SK-N-SH (cell line): ENCODE measurements around the gene DEGS1. TPM values are rescaled to one million over a fixed set of nuclear protein-coding genes. Genes with fewer than 3 reads are reported as not detected.

Experiments
- CTCF ChIA-PET: fragments of 300-600, 350-600 bp; formaldehyde crosslinking; extraction: SDS; loops from one replicate; lab custom pipeline; 2021; lab: Yijun Ruan, JAX
- POLR2A ChIA-PET: fragments of 350-600 bp; sonication (Branson Sonifier 250); formaldehyde crosslinking; extraction: SDS; loops from one replicate; lab custom pipeline; 2020; ENCODE audit warnings: antibody characterized with exemption, inconsistent platforms; lab: Yijun Ruan, JAX
- DNase-seq: peaks from one replicate; pipeline ENCODE4 v3.0.0; 2012
- H2AFZ ChIP-seq: fragments of 200-600 bp; sonication (generic); 2 replicates; pipeline ENCODE4 v1.8.1; 2016; ENCODE audit warnings: antibody characterized with exemption, mild to moderate bottlenecking, low read depth
- H3F3A ChIP-seq: fragments of 200-600 bp; sonication (generic); replicated peaks from 2 replicates; pipeline ENCODE3; 2016; ENCODE audit warnings: antibody characterized with exemption, mild to moderate bottlenecking; ENCODE audit not compliant: insufficient read depth
- H3K27ac ChIP-seq, 2 experiments: fragments of 200-500 bp in 1 of 2; fragments of 200-600 bp in 1 of 2; sonication (Bioruptor generic) in 1 of 2; sonication (generic), shearing (Covaris generic) in 1 of 2; 2 replicates each; pipeline versions ENCODE4 v1.5.1 to v1.6.1; 2014 to 2016; ENCODE audit warnings: low read depth in 2 of 2, inconsistent platforms in 1 of 2, low read length in 1 of 2, mild to moderate bottlenecking in 1 of 2, mixed read lengths in 1 of 2
- H3K27me3 ChIP-seq: fragments of 200-600 bp; sonication (generic), shearing (Covaris generic); 2 replicates; pipeline ENCODE4 v1.6.1; 2016; ENCODE audit warnings: mixed run types; ENCODE audit not compliant: insufficient read depth
- H3K36me3 ChIP-seq, 2 experiments: fragments of 200-500 bp in 1 of 2; fragments of 200-600 bp in 1 of 2; sonication (Bioruptor generic) in 1 of 2; sonication (generic) in 1 of 2; replicated peaks in 1 of 2; 2 replicates each; pipeline versions ENCODE3 to v1.5.1; 2014 to 2016; ENCODE audit warnings: low read length in 1 of 2, mild to moderate bottlenecking in 1 of 2; ENCODE audit not compliant: insufficient read depth in 2 of 2, control insufficient read depth in 1 of 2
- H3K4me1 ChIP-seq, 2 experiments: fragments of 200-500 bp in 1 of 2; fragments of 200-600 bp in 1 of 2; sonication (Bioruptor generic) in 1 of 2; sonication (generic), shearing (Covaris generic) in 1 of 2; 2 replicates each; pipeline versions ENCODE4 v1.5.1 to v1.6.1; 2014 to 2016; ENCODE audit warnings: low read depth in 1 of 2, low read length in 1 of 2, mixed run types in 1 of 2; ENCODE audit not compliant: insufficient read depth in 2 of 2, control insufficient read depth in 1 of 2
- H3K4me2 ChIP-seq: fragments of 200-600 bp; sonication (generic), shearing (Covaris generic); 2 replicates; pipeline ENCODE4 v1.6.1; 2017; ENCODE audit warnings: mixed run types
- H3K4me3 ChIP-seq, 2 experiments: fragments of 200-500 bp in 1 of 2; fragments of 200-600 bp in 1 of 2; sonication (Bioruptor generic) in 1 of 2; sonication (generic), shearing (Covaris generic) in 1 of 2; 2 replicates each; pipeline versions ENCODE4 v1.5.1 to v1.8.1; 2014 to 2016; ENCODE audit warnings: low read depth in 2 of 2, inconsistent platforms in 1 of 2, low read length in 1 of 2, mild to moderate bottlenecking in 1 of 2, mixed read lengths in 1 of 2, moderate library complexity in 1 of 2
- H3K79me2 ChIP-seq: fragments of 200-600 bp; sonication (generic); 2 replicates; pipeline ENCODE4 v1.8.1; 2017; ENCODE audit warnings: mild to moderate bottlenecking; ENCODE audit not compliant: insufficient read depth
- H3K9ac ChIP-seq: fragments of 200-600 bp; sonication (generic); 2 replicates; pipeline ENCODE4 v1.6.1; 2017; ENCODE audit warnings: mixed run types
- H3K9me2 ChIP-seq: fragments of 200-600 bp; sonication (generic); 2 replicates; pipeline ENCODE4 v1.6.1; 2017; ENCODE audit warnings: mixed run types
- H3K9me3 ChIP-seq: fragments of 200-600 bp; sonication (generic); 2 replicates; pipeline ENCODE4 v1.6.1; 2017; ENCODE audit warnings: mixed run types, mild to moderate bottlenecking, moderate library complexity
- H4K20me1 ChIP-seq: fragments of 200-600 bp; sonication (generic); 2 replicates; pipeline ENCODE4 v1.6.1; 2017; ENCODE audit warnings: mild to moderate bottlenecking, mixed run types; ENCODE audit not compliant: insufficient read depth
- CHD2 ChIP-seq: fragments of 150-350 bp; IDR thresholded peaks from 2 replicates; pipeline ENCODE4 v1.6.1; 2018; ENCODE audit warnings: low read length; ENCODE audit not compliant: partially characterized antibody
- CTCF ChIP-seq: fragments of 200-600 bp; sonication (generic); IDR thresholded peaks from 2 replicates; pipeline ENCODE4 v1.6.1; 2017; ENCODE audit warnings: antibody characterized with exemption, mild to moderate bottlenecking, moderate library complexity
- EP300 ChIP-seq, 2 experiments: IDR thresholded peaks; 2 replicates each; pipeline versions ENCODE4 v1.4.0 to v1.6.1; 2012; ENCODE audit warnings: borderline replicate concordance in 1 of 2, low read depth in 1 of 2, low read length in 1 of 2
- FOXJ3 ChIP-seq: sonication (generic); formaldehyde crosslinking; IDR thresholded peaks from 2 replicates; pipeline ENCODE4 v1.5.1; 2020; ENCODE audit warnings: mild to moderate bottlenecking, missing genetic modification reagents
- PBX3 ChIP-seq: IDR thresholded peaks from 2 replicates; pipeline ENCODE4; 2012
- RXRA ChIP-seq: IDR thresholded peaks from 2 replicates; pipeline ENCODE4 v1.4.0; 2012; ENCODE audit warnings: low read depth, mild to moderate bottlenecking, borderline replicate concordance
- SMC3 ChIP-seq: IDR thresholded peaks from 2 replicates; pipeline ENCODE4 v1.6.1; 2012; ENCODE audit warnings: low read depth, low read length, improper control_type of control experiment
- ZBTB33 ChIP-seq: IDR thresholded peaks from 2 replicates; pipeline ENCODE4 v1.4.0; 2012; ENCODE audit warnings: low read depth, borderline replicate concordance
- WGBS: methylation state at CpG from one replicate; pipeline ENCODE4 v1.1.6; 2017; ENCODE audit warnings: low lambda C conversion rate; 5-methylcytosine and 5-hydroxymethylcytosine counted together
- polyA plus RNA-seq, 3 experiments: library from polyadenylated mRNA; depleted of rRNA; stranded (reverse); fragments of >200 nt; gene quantifications; 2 replicates each; pipeline ENCODE4 v1.2.3, GENCODE V29; 2012

Gene DEGS1
- polyA plus RNA-seq, 1 of the 3 experiments (the other 2 are of a cell fraction): 62.3 TPM

GRCh38 chr1:224180783-224181452, 2.1 kb upstream of the DEGS1 start:
- CTCF ChIA-PET: interaction anchor here (0.9 kb wide), 1 partner anchor 12 kb away, joined by 3 read pairs; no protein-coding TSS in a partner anchor
- no peak for DNase-seq
- Histone ChIP-seq H3K36me3 (peaks cover 0 to 2% of the 10 kb centered on the region in 2 experiments), H2AFZ (no peak overlapping the region), H3K9ac (no peak overlapping the region), H3F3A (no peaks in the 10 kb centered on the region), H3K9me2 (no peaks in the 10 kb centered on the region), H3K27me3 (no peaks in the 10 kb centered on the region), H3K4me3 (no peak overlapping the region), H3K4me2 (no peak overlapping the region), H3K9me3 (no peaks in the 10 kb centered on the region)
- TF ChIP-seq ZBTB33 (no peak), SMC3 (no peak), EP300 (IDR thresholded peaks at IDR 0.05; ENCODE audit: borderline replicate concordance in 1 of 2, low read depth in 1 of 2, low read length in 1 of 2) (no peak), RXRA (no peak), CTCF (no peak), CHD2 (no peak), PBX3 (no peak), FOXJ3 (CRISPR knock-in tag) (no peak)
- TF ChIP-seq, all 33 proteins: peak for 0
- peaks cover 5 to 13% of the 10 kb centered on the region in 2 experiments; a peak in 2 of 4 replicates for H3K4me1 ChIP-seq
- H3K27ac ChIP-seq: no peak overlapping the region
- POLR2A ChIA-PET: no interaction called here
- WGBS: 86% methylated on average over 10 of the region's 11 CpGs
- H3K79me2 ChIP-seq: peaks cover 34% of the 10 kb centered on the region
- H4K20me1 ChIP-seq: peaks cover under 1% of the 10 kb centered on the region; the same call in 1 of the 2 replicates

- POLR2A ChIA-PET: no interaction called here
- WGBS: 97% methylated on average over 4 of the region's 4 CpGs
- H3K9ac ChIP-seq: no peak overlapping the region
- no peak overlapping the region for H2AFZ ChIP-seq
- no peak for TF ChIP-seq FOXJ3 (CRISPR knock-in tag)
- no peaks in the 10 kb centered on the region for H3F3A ChIP-seq
- H4K20me1 ChIP-seq: peaks cover 5% of the 10 kb centered on the region; the same call in 1 of the 2 replicates
- H3K79me2 ChIP-seq: peaks cover 39% of the 10 kb centered on the region
- no peak overlapping the region for H3K4me2 ChIP-seq
- H3K9me2 ChIP-seq: no peaks in the 10 kb centered on the region
- no peaks in the 10 kb centered on the region for H3K9me3 ChIP-seq
- H3K4me1 ChIP-seq: peaks cover 5 to 13% of the 10 kb centered on the region in 2 experiments; a peak in 2 of 4 replicates
- CTCF ChIA-PET: interaction anchor here (0.6 to 0.9 kb wide), 2 partner anchors 12 to 64 kb away, joined by 3 read pairs; no protein-coding TSS in a partner anchor
- no peak overlapping the region for H3K27ac ChIP-seq
- H3K4me3 ChIP-seq: no peak overlapping the region
- peaks cover 0 to 6% of the 10 kb centered on the region in 2 experiments for H3K36me3 ChIP-seq
- DNase-seq: no peak
- H3K27me3 ChIP-seq: no peaks in the 10 kb centered on the region
Observed at GRCh38 chr1:224181453-224181810, 1.6 kb upstream of the DEGS1 start.
